C4-2B (cell line): ENCODE results near the gene CEP128.

Experiments used
- CTCF ChIP-seq: fragments of 450-650 bp; conservative IDR thresholded peaks from 2 replicates; pipeline ENCODE4 v1.5.1; 2017; ENCODE audit warnings: mild to moderate bottlenecking
- ZFX ChIP-seq: fragments of 450-650 bp; IDR thresholded peaks from 2 replicates; pipeline ENCODE4 v1.6.1; 2017

DNA sequence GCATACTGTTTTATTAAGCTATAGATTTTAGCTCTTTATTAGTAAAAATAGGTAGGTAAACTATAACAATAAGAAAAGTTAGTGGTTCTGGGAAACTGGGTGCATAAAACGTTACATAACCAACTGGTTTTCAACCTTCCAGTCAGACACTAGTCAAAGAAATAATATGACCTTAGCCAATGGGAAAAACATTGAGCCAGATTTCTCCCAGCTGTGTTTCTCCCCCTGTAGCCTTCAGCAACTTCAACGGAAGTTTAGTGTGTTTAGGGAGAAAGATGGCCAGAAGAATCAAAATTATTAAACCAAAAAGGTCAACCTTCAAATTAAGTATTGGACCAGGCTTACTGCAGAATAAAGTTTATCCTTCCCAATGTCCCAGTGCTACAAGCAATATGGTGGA is 446.8 kb downstream of the CEP128 start:
- TF ChIP-seq CTCF (no peak), ZFX (no peak)
